Upper lobe of left lung (tissue), 6 donors: ENCODE data around the gene IFT74. TPM values are rescaled to one million over a fixed set of nuclear protein-coding genes. Genes with fewer than 3 reads are reported as not detected.

Experiments
- ATAC-seq, 2 donors: fragments of 200-7000 bp; cut with Tn5 transposase; one replicate each; pipeline ENCODE4 v1.9.1; 2022; ENCODE audit warnings: mild to moderate bottlenecking in 2 of 2, moderate library complexity in 2 of 2; ENCODE audit not compliant: low FRiP score in 2 of 2
- DNase-seq, 2 donors: peaks; one replicate each; pipeline ENCODE4 v3.0.0-alpha.2; 2019 to 2020
- H3K27ac ChIP-seq, 4 donors: fragments of 200-600 bp; sonication (generic); one replicate each; pipeline ENCODE4 v1.5.1; 2016 to 2019
- H3K27me3 ChIP-seq, 4 donors: fragments of 200-600 bp; sonication (generic); one replicate each; pipeline ENCODE4 v1.5.1; 2017 to 2019
- H3K36me3 ChIP-seq, 4 donors: fragments of 200-600 bp; sonication (generic); one replicate each; pipeline ENCODE4 v1.5.1; 2016 to 2019
- H3K4me1 ChIP-seq, 4 donors: fragments of 200-600 bp; sonication (generic); one replicate each; pipeline ENCODE4 v1.5.1; 2018 to 2019
- H3K4me3 ChIP-seq, 4 donors: fragments of 200-600 bp; sonication (generic); one replicate each; pipeline ENCODE4 v1.5.1; 2017 to 2019; ENCODE audit warnings: mild to moderate bottlenecking in 2 of 4, moderate library complexity in 1 of 4
- H3K9me3 ChIP-seq, 4 donors: fragments of 200-600 bp; sonication (generic); one replicate each; pipeline ENCODE4 v1.5.1; 2018 to 2019
- CTCF ChIP-seq, 6 experiments: fragments of 450-650 bp in 4 of 6; fragments of 200-600 bp in 2 of 6; sonication (generic) in 2 of 6; IDR thresholded peaks; one replicate each; pipeline ENCODE4 v1.5.1; 2016 to 2019; ENCODE audit warnings: antibody characterized with exemption in 6 of 6
- EP300 ChIP-seq, 4 donors: sonication (generic); formaldehyde crosslinking; IDR thresholded peaks; one replicate each; pipeline ENCODE4 v1.5.1; 2017; ENCODE audit warnings: antibody characterized with exemption in 4 of 4, control low read depth in 2 of 4
- POLR2A ChIP-seq, 4 donors: fragments of 450-650 bp; IDR thresholded peaks; one replicate each; pipeline ENCODE4 v1.5.1; 2016 to 2017; ENCODE audit warnings: antibody characterized with exemption in 4 of 4, mild to moderate bottlenecking in 2 of 4
- POLR2AphosphoS5 ChIP-seq, 2 donors: sonication (generic); formaldehyde crosslinking; IDR thresholded peaks; one replicate each; pipeline ENCODE4 v1.5.1; 2017; ENCODE audit warnings: antibody characterized with exemption in 2 of 2
- WGBS, 2 donors: methylation state at CpG; one replicate each; pipeline ENCODE4 v1.1.5; 2017 to 2018; 5-methylcytosine and 5-hydroxymethylcytosine counted together
- total RNA-seq, 6 donors: library from RNA; depleted of rRNA in 4 of 6; stranded (reverse); fragments of >200 nt in 4 of 6; gene quantifications; one replicate each; pipeline versions ENCODE4 v1.1.0 to v1.2.1, GENCODE V29; 2016 to 2021
- donor health status: DM: no; HTN: no; CAD: no; lungs with moderate emphysema.
- donor health status: DM: no; HTN: yes; CAD: no; lungs with severe emphysema.

Gene IFT74
- total RNA-seq, 6 donors from 2014 or later = 7.3 to 33.5 (median 10.8) TPM

GRCh38 chr9:26956860-26957233, 635 bp downstream of the IFT74 start:
- Histone ChIP-seq H3K27ac (peak overlapping the region; percentile 79 to 88 (median 84)), H3K4me1 (peaks cover 0 to 13% (median 9%) of the 10 kb centered on the region in 4 donors), H3K4me3 (peak overlapping the region; percentile 48 to 62 (median 52)), H3K9me3 (no peaks in the 10 kb centered on the region), H3K27me3 (no peaks in the 10 kb centered on the region), H3K36me3 (no peaks in the 10 kb centered on the region)
- no peak for ATAC-seq
- WGBS, 2 donors = 31 to 35% methylated on average over 6 of the region's 6 CpGs
- DNase-seq = no peak
- no peak for TF ChIP-seq EP300 (IDR thresholded peaks at IDR 0.05)
- no peak for TF ChIP-seq POLR2A (IDR thresholded peaks at IDR 0.05)
- TF ChIP-seq CTCF (IDR thresholded peaks at IDR 0.05) = no peak
- no peak for TF ChIP-seq POLR2AphosphoS5 (IDR thresholded peaks at IDR 0.05)

DNA sequence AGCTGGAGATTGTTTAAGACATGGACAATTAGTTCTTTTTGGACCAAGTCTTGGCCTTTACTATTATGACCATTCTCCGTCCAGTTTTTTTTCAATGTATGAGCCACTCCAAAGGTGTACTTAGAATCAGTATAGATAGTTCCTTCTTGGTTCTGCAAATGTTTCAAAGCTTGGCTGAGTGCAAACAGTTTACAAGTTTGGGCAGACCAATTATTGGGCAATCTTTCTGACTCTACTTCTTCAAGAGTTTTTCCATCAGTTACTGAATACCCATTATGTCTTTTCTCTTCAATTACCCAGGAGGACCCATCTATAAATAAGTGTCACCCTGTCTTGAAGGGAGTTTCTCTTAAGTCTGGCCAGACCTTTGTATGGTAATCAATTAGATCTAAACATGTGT, 15.5 kb downstream of the IFT74 start:
- DNase-seq (no peak), ATAC-seq (no peak)
- Histone ChIP-seq H3K4me1 (no peaks in the 10 kb centered on the region), H3K4me3 (no peak overlapping the region), H3K27me3 (no peaks in the 10 kb centered on the region), H3K9me3 (no peaks in the 10 kb centered on the region), H3K27ac (no peak overlapping the region), H3K36me3 (no peaks in the 10 kb centered on the region)
- WGBS, 2 donors = 87 to 97% methylated on average over 1 of the region's 1 CpG
- TF ChIP-seq POLR2AphosphoS5 (IDR thresholded peaks at IDR 0.05) = no peak
- no peak for TF ChIP-seq EP300 (IDR thresholded peaks at IDR 0.05)

- ATAC-seq (no peak), DNase-seq (no peak)
- H3K27ac ChIP-seq = no peak overlapping the region
- 74 to 92% methylated on average over 5 of the region's 5 CpGs for WGBS, 2 donors
- TF ChIP-seq EP300 (IDR thresholded peaks at IDR 0.05) (no peak), POLR2AphosphoS5 (IDR thresholded peaks at IDR 0.05) (no peak), CTCF (IDR thresholded peaks at IDR 0.05) (no peak), POLR2A (IDR thresholded peaks at IDR 0.05) (no peak)
- H3K9me3 ChIP-seq = no peaks in the 10 kb centered on the region
- no peak overlapping the region for H3K4me3 ChIP-seq
- no peaks in the 10 kb centered on the region for H3K27me3 ChIP-seq
- H3K36me3 ChIP-seq = peaks cover 0 to 4% (median 0%) of the 10 kb centered on the region in 4 donors
- H3K4me1 ChIP-seq = no peaks in the 10 kb centered on the region
These were observed 17.8 kb downstream of the IFT74 start for GRCh38 chr9:26973989-26974388.

DNA sequence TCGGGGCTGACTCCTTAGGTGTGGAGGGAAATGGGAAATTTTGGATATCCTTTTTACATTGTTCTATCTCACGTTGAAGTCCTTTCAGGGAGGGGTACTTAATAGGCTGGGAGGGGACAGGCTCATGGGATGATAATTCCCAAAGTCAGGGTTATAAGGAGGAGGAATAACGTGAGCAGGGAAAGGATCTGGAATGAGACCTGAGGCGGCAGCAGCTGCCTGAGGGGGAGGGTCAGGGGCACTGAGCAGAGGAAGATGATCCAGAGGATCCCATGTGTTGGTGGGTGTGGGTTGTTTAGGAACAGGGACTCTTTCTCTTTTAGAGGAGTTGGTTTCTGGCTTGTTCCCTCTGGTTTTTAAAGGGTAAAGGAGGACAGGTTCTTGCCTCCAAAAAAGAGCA, 18.7 kb downstream of the IFT74 start:
- Histone ChIP-seq H3K36me3 (peaks cover 0 to 4% (median 0%) of the 10 kb centered on the region in 4 donors), H3K4me3 (no peak overlapping the region), H3K27me3 (no peaks in the 10 kb centered on the region), H3K4me1 (no peaks in the 10 kb centered on the region), H3K27ac (no peak overlapping the region), H3K9me3 (no peaks in the 10 kb centered on the region)
- TF ChIP-seq EP300 (IDR thresholded peaks at IDR 0.05) (no peak), POLR2AphosphoS5 (IDR thresholded peaks at IDR 0.05) (no peak), CTCF (IDR thresholded peaks at IDR 0.05) (no peak), POLR2A (IDR thresholded peaks at IDR 0.05) (no peak)
- 71 to 80% methylated on average over 4 of the region's 4 CpGs for WGBS, 2 donors
- ATAC-seq (no peak), DNase-seq (no peak)

- DNase-seq = no peak
These were observed 19.8 kb downstream of the IFT74 start for GRCh38 chr9:26975728-26976707.

More at GRCh38 chr9:26975728-26976707, 19.8 kb downstream of the IFT74 start:
- peak in 1 of 2 donors; percentile 77 for ATAC-seq
- TF ChIP-seq POLR2A (IDR thresholded peaks at IDR 0.05) (no peak), EP300 (IDR thresholded peaks at IDR 0.05) (no peak), CTCF (IDR thresholded peaks at IDR 0.05) (peak in 5 of 6 experiments; percentile 15 to 50 (median 48))
- H3K4me3 ChIP-seq = no peak overlapping the region
- 84 to 89% methylated on average over 18 of the region's 18 CpGs for WGBS, 2 donors
- no peaks in the 10 kb centered on the region for H3K4me1 ChIP-seq
- H3K27ac ChIP-seq = no peak overlapping the region
- H3K36me3 ChIP-seq = peaks cover 0 to 4% (median 0%) of the 10 kb centered on the region in 4 donors
- H3K27me3 ChIP-seq = no peaks in the 10 kb centered on the region
- H3K9me3 ChIP-seq = no peaks in the 10 kb centered on the region
